GM19193 (cell line): ENCODE data around the gene IGFBP2.

Experiments used
- POLR2A ChIP-seq: IDR thresholded peaks from 4 replicates; pipeline ENCODE4 v1.6.1; 2011; ENCODE audit not compliant: insufficient read depth, insufficient read length; ENCODE audit errors: extremely low read depth

The IGFBP2 gene

GRCh38 chr2:216604458-216604857 is 28.8 kb upstream of the IGFBP2 start:
- no peak for TF ChIP-seq POLR2A

GRCh38 chr2:216606551-216607276 is 26.5 kb upstream of the IGFBP2 start:
- no peak for TF ChIP-seq POLR2A

GRCh38 chr2:216607277-216607560 is 26.0 kb upstream of the IGFBP2 start:
- no peak for TF ChIP-seq POLR2A

GRCh38 chr2:216608525-216608924 is 24.7 kb upstream of the IGFBP2 start:
- no peak for TF ChIP-seq POLR2A

GRCh38 chr2:216615298-216616082 is 17.7 kb upstream of the IGFBP2 start:
- no peak for TF ChIP-seq POLR2A

GRCh38 chr2:216616083-216616678 is 17.0 kb upstream of the IGFBP2 start:
- no peak for TF ChIP-seq POLR2A

GRCh38 chr2:216617159-216617815 is 15.9 kb upstream of the IGFBP2 start:
- no peak for TF ChIP-seq POLR2A

GRCh38 chr2:216618785-216619184 is 14.4 kb upstream of the IGFBP2 start:
- no peak for TF ChIP-seq POLR2A

- TF ChIP-seq POLR2A, result no peak
Measured at GRCh38 chr2:216619411-216620393, 13.5 kb upstream of the IGFBP2 start.

- no peak for TF ChIP-seq POLR2A
Measured at GRCh38 chr2:216620786-216621185, 12.4 kb upstream of the IGFBP2 start.

- TF ChIP-seq POLR2A, result no peak
Measured at GRCh38 chr2:216621292-216621691, 11.9 kb upstream of the IGFBP2 start.

GRCh38 chr2:216622526-216622925 is 10.7 kb upstream of the IGFBP2 start:
- no peak for TF ChIP-seq POLR2A

- TF ChIP-seq POLR2A, result no peak
Measured at GRCh38 chr2:216624251-216624650, 9.0 kb upstream of the IGFBP2 start.

- TF ChIP-seq POLR2A, result no peak
Measured at GRCh38 chr2:216626168-216626874, 6.9 kb upstream of the IGFBP2 start.

- TF ChIP-seq POLR2A, result no peak
Measured at GRCh38 chr2:216626875-216627245, 6.4 kb upstream of the IGFBP2 start.

- no peak for TF ChIP-seq POLR2A
Measured at GRCh38 chr2:216629784-216630183, 3.4 kb upstream of the IGFBP2 start.
